GM20000 (cell line): ENCODE data around the gene SMARCD2.

Experiments used
- DNase-seq: peaks from one replicate; pipeline ENCODE4 v3.0.0; 2012; ENCODE audit warnings: low spot score
- CTCF ChIP-seq: IDR thresholded peaks from 2 replicates; pipeline ENCODE4 v1.5.1; 2012; ENCODE audit warnings: mild to moderate bottlenecking, control low read depth; ENCODE audit errors: extremely low read depth, missing control alignments

SMARCD2 gene

GRCh38 chr17:63832455-63832854 is 10.0 kb downstream of the SMARCD2 start:
- no peak for TF ChIP-seq CTCF
- no peak for DNase-seq

GRCh38 chr17:63832014-63832413 is 10.5 kb downstream of the SMARCD2 start:
- no peak for DNase-seq
- TF ChIP-seq CTCF, result no peak

- DNase-seq, result no peak
- no peak for TF ChIP-seq CTCF
Observed at GRCh38 chr17:63831505-63831904, 11.0 kb downstream of the SMARCD2 start.

GRCh38 chr17:63830904-63831491 is 11.5 kb downstream of the SMARCD2 start:
- DNase-seq, result no peak
- no peak for TF ChIP-seq CTCF

GRCh38 chr17:63830278-63830677 is 12.2 kb downstream of the SMARCD2 start:
- DNase-seq, result no peak
- no peak for TF ChIP-seq CTCF

GRCh38 chr17:63828936-63829335 is 13.5 kb downstream of the SMARCD2 start:
- no peak for DNase-seq
- no peak for TF ChIP-seq CTCF

GRCh38 chr17:63827801-63828221 is 14.7 kb downstream of the SMARCD2 start:
- no peak for DNase-seq
- no peak for TF ChIP-seq CTCF
